ENCODE measurements around the gene MYO5C. TPM values are rescaled to one million over a fixed set of nuclear protein-coding genes. Genes with fewer than 3 reads are reported as not detected.

The MYO5C gene
- total and polyA plus RNA-seq, 2 of the 4 experiments (the other 2 are of a cell fraction) = under 0.01 to 0.03 TPM

- no CpG with 5 or more reads among the region's 3 CpGs for WGBS, 2 experiments (ENCODE audit: extremely low coverage in 2 of 2, insufficient read length in 1 of 2)
- Histone ChIP-seq H3K14ac (replicated peaks; ENCODE audit: low read depth, low read length) (no peak overlapping the region), H3K9me3 (ENCODE audit: control insufficient read depth, insufficient read depth, low read length) (no peaks in the 10 kb centered on the region), H4K5ac (ENCODE audit: low read depth, low read length) (no peak overlapping the region), H3K4me2 (ENCODE audit: low read depth, low read length) (no peak overlapping the region), H3K27me3 (ENCODE audit: control insufficient read depth, insufficient read depth, low read length) (peaks cover 40% of the 10 kb centered on the region), H3K4me3 (ENCODE audit: insufficient read depth, low read depth, low read length) (no peak overlapping the region), H4K8ac (ENCODE audit: low read depth in 2 of 2, low read length in 2 of 2) (no peak overlapping the region), H2AK5ac (ENCODE audit: low read depth, low read length) (no peak overlapping the region), H3K9ac (ENCODE audit: low read depth, low read length) (no peak overlapping the region), H2BK15ac (ENCODE audit: low read depth, low read length) (no peak overlapping the region), H4K20me1 (ENCODE audit: insufficient read depth, low read length) (no peaks in the 10 kb centered on the region), H2BK20ac (ENCODE audit: low read depth, low read length) (no peak overlapping the region), H4K91ac (ENCODE audit: insufficient read depth, low read depth, low read length) (no peak overlapping the region), H2AK9ac (replicated peaks; ENCODE audit: low read depth, low read length, poor library complexity) (no peak overlapping the region), H3K79me1 (ENCODE audit: low read depth in 1 of 2, low read length in 2 of 2) (no peaks in the 10 kb centered on the region), H3K18ac (ENCODE audit: low read depth, low read length) (no peak overlapping the region), H3K23ac (ENCODE audit: low read depth, low read length) (no peak overlapping the region), H2BK120ac (ENCODE audit: low read depth, low read length) (no peak overlapping the region), H3K36me3 (ENCODE audit: control insufficient read depth, insufficient read depth, low read length) (no peaks in the 10 kb centered on the region), H2BK5ac (ENCODE audit: low read depth, low read length, poor library complexity, severe bottlenecking) (no peak overlapping the region), H3K56ac (ENCODE audit: extremely low read depth, insufficient read depth, low read length) (no peak overlapping the region), H3K27ac (ENCODE audit: insufficient read depth, low read length) (no peak overlapping the region), H3K4ac (ENCODE audit: low read depth, low read length) (no peak overlapping the region), H2AFZ (replicated peaks; ENCODE audit: low read length, poor library complexity) (no peak overlapping the region), H3K4me1 (ENCODE audit: control insufficient read depth, insufficient read depth, low read length) (peaks cover 8% of the 10 kb centered on the region), H3K9me1 (ENCODE audit: insufficient read depth, low read length) (peaks cover 5% of the 10 kb centered on the region; the same call in 1 of the 2 replicates)
- intact Hi-C loops (cut with micrococcal nuclease) = no loop called here
- POLR2A ChIA-PET (ENCODE audit: unreplicated experiment) = no interaction called here
- dilution Hi-C loops (cut with HindIII; ENCODE audit: low sequenced_read_pairs, unreplicated experiment) = no loop called here
- TF ChIP-seq FOS (IDR thresholded peaks at IDR 0.05; ENCODE audit: low read depth, low read length) = no peak
- no peak for TF ChIP-seq RAD21 (IDR thresholded peaks at IDR 0.05; ENCODE audit: low read length)
- TF ChIP-seq USF2 (IDR thresholded peaks at IDR 0.05; ENCODE audit: low read depth, low read length) = no peak
- TF ChIP-seq POLR2A (IDR thresholded peaks at IDR 0.05; ENCODE audit: low read depth, low read length) = no peak
- TF ChIP-seq RFX5 (IDR thresholded peaks at IDR 0.05; ENCODE audit: low read depth, low read length) = no peak
- no peak for TF ChIP-seq NFE2L2 (IDR thresholded peaks at IDR 0.05; ENCODE audit: low read depth, low read length)
- no peak for TF ChIP-seq MAFK (IDR thresholded peaks at IDR 0.05; ENCODE audit: low read depth, low read length)
- no peak for TF ChIP-seq CHD1 (IDR thresholded peaks at IDR 0.05; ENCODE audit: low read depth, low read length)
- no peak for TF ChIP-seq SMC3 (IDR thresholded peaks at IDR 0.05; ENCODE audit: low read depth, low read length)
- no peak for TF ChIP-seq CTCF (conservative IDR thresholded peaks at IDR 0.05; ENCODE audit: low read depth, low read length)
- TF ChIP-seq RCOR1 (IDR thresholded peaks at IDR 0.05; ENCODE audit: insufficient replicate concordance, low read length) = no peak
- BruUV-seq (replicated peaks) = no TSS peak
- in situ Hi-C loops (cut with MboI; ENCODE audit: low sequenced_read_pairs) = no loop called here
- DNase-seq (no peak), ATAC-seq (ENCODE audit: low read depth) (no peak)
- CTCF ChIA-PET = no interaction called here
Observed at GRCh38 chr15:52290800-52291199, 4.8 kb downstream of the MYO5C start.
